H9 (cell line): ENCODE results near the gene DYNLRB2. TPM values are rescaled to one million over a fixed set of nuclear protein-coding genes. Genes with fewer than 3 reads are reported as not detected.

Experiments used
- DNase-seq: peaks from one replicate; pipeline ENCODE4 v3.0.0-alpha.2; 2017
- H2AFZ ChIP-seq: one replicate; pipeline ENCODE4 v1.6.1; 2013; ENCODE audit warnings: mild to moderate bottlenecking, low read length, control low read depth, moderate library complexity
- H2AK5ac ChIP-seq: 2 replicates; pipeline ENCODE4 v1.6.1; 2013; ENCODE audit warnings: low read length, control low read depth, mixed read lengths; ENCODE audit not compliant: insufficient read length
- H2BK120ac ChIP-seq: one replicate; pipeline ENCODE4 v1.6.1; 2013; ENCODE audit warnings: low read depth, mild to moderate bottlenecking, low read length, control low read depth, inconsistent platforms; ENCODE audit not compliant: poor library complexity, severe bottlenecking
- H2BK12ac ChIP-seq: 2 replicates; pipeline ENCODE4 v1.6.1; 2013; ENCODE audit warnings: low read length, control low read depth, mixed read lengths, low read depth; ENCODE audit not compliant: insufficient read length
- H2BK15ac ChIP-seq: 2 replicates; pipeline ENCODE4 v1.6.1; 2013; ENCODE audit warnings: low read depth, low read length, control low read depth
- H2BK20ac ChIP-seq: one replicate; pipeline ENCODE4 v1.6.1; 2013; ENCODE audit warnings: low read depth, mild to moderate bottlenecking, low read length, control low read depth, inconsistent platforms; ENCODE audit not compliant: poor library complexity, severe bottlenecking
- H2BK5ac ChIP-seq: 2 replicates; pipeline ENCODE4 v1.6.1; 2013; ENCODE audit warnings: low read length, control low read depth, mixed read lengths; ENCODE audit not compliant: insufficient read length
- H3K14ac ChIP-seq: 2 replicates; pipeline ENCODE4 v1.6.1; 2013; ENCODE audit warnings: low read length, control low read depth; ENCODE audit not compliant: insufficient read depth
- H3K18ac ChIP-seq: 2 replicates; pipeline ENCODE4 v1.6.1; 2013; ENCODE audit warnings: low read depth, mild to moderate bottlenecking, mixed read lengths, low read length, control low read depth; ENCODE audit not compliant: insufficient read length
- H3K23ac ChIP-seq: 2 replicates; pipeline ENCODE4 v1.6.1; 2013; ENCODE audit warnings: low read length, control low read depth, mixed read lengths, low read depth; ENCODE audit not compliant: insufficient read length
- H3K23me2 ChIP-seq: 2 replicates; pipeline ENCODE4 v1.6.1; 2013; ENCODE audit warnings: low read depth, mild to moderate bottlenecking, mixed read lengths, low read length, control low read depth; ENCODE audit not compliant: insufficient read length, poor library complexity, severe bottlenecking
- H3K27ac ChIP-seq: 2 replicates; pipeline ENCODE4 v1.5.1; 2013; ENCODE audit warnings: low read length, control low read depth, mixed read lengths, low read depth; ENCODE audit not compliant: insufficient read length
- H3K27me3 ChIP-seq: 2 replicates; pipeline ENCODE4 v1.6.1; 2013; ENCODE audit warnings: low read length, control low read depth, inconsistent platforms; ENCODE audit not compliant: insufficient read depth
- H3K4ac ChIP-seq: 2 replicates; pipeline ENCODE4 v1.6.1; 2013; ENCODE audit warnings: low read depth, mild to moderate bottlenecking, control low read depth, inconsistent platforms, low read length, moderate library complexity
- H3K4me1 ChIP-seq: 2 replicates; pipeline ENCODE4 v1.6.1; 2013; ENCODE audit warnings: low read length, control low read depth, inconsistent platforms; ENCODE audit not compliant: insufficient read depth
- H3K4me2 ChIP-seq: 2 replicates; pipeline ENCODE4 v1.6.1; 2013; ENCODE audit warnings: low read length, control low read depth, mixed read lengths; ENCODE audit not compliant: insufficient read length, insufficient read depth
- H3K56ac ChIP-seq: 2 replicates; pipeline ENCODE4 v1.6.1; 2013; ENCODE audit warnings: low read depth, mild to moderate bottlenecking, mixed read lengths, low read length, control low read depth; ENCODE audit not compliant: insufficient read length
- H3K79me1 ChIP-seq: 2 replicates; pipeline ENCODE4 v1.6.1; 2013; ENCODE audit warnings: low read depth, mild to moderate bottlenecking, moderate library complexity, low read length, control low read depth, inconsistent platforms; ENCODE audit not compliant: insufficient read depth, poor library complexity, severe bottlenecking
- H3K79me2 ChIP-seq: 2 replicates; pipeline ENCODE4 v1.6.1; 2013; ENCODE audit warnings: low read length, control low read depth, inconsistent platforms; ENCODE audit not compliant: insufficient read depth
- H3K9ac ChIP-seq: 2 replicates; pipeline ENCODE4 v1.6.1; 2013; ENCODE audit warnings: low read length, control low read depth, mixed read lengths; ENCODE audit not compliant: insufficient read length; ENCODE audit errors: extremely low read depth
- H3K9me3 ChIP-seq: one replicate; pipeline ENCODE4 v1.6.1; 2013; ENCODE audit warnings: low read depth, low read length, inconsistent platforms; ENCODE audit not compliant: control insufficient read depth
- H3T11ph ChIP-seq: one replicate; pipeline ENCODE4 v1.6.1; 2013; ENCODE audit warnings: mild to moderate bottlenecking, low read length, control low read depth, inconsistent platforms
- H4K20me1 ChIP-seq: one replicate; pipeline ENCODE4 v1.6.1; 2013; ENCODE audit not compliant: control insufficient read depth, insufficient read length, insufficient read depth
- H4K5ac ChIP-seq: 2 replicates; pipeline ENCODE4 v1.6.1; 2013; ENCODE audit warnings: low read depth, mild to moderate bottlenecking, mixed read lengths, low read length, control low read depth; ENCODE audit not compliant: insufficient read length
- H4K8ac ChIP-seq: replicated peaks from 2 replicates; pipeline ENCODE4 v1.6.1; 2013; ENCODE audit warnings: low read length, control low read depth, mixed read lengths, low read depth; ENCODE audit not compliant: insufficient read length
- H4K91ac ChIP-seq: 2 replicates; pipeline ENCODE4 v1.6.1; 2013; ENCODE audit warnings: low read depth, mild to moderate bottlenecking, moderate library complexity, mixed read lengths, low read length, control low read depth; ENCODE audit not compliant: insufficient read length
- H3K27ac Mint-ChIP-seq, 3 experiments: 2 replicates in 2 of 3; 3 replicates in 1 of 3; pipeline ENCODE4 v1.8.0; 2020 to 2021; ENCODE audit warnings: mixed read lengths in 3 of 3, mild to moderate bottlenecking in 1 of 3, moderate library complexity in 1 of 3
- H3K27me3 Mint-ChIP-seq: 2 replicates; pipeline ENCODE4 v1.8.0; 2021; ENCODE audit warnings: low read depth, mild to moderate bottlenecking, moderate library complexity, mixed read lengths
- H3K36me3 Mint-ChIP-seq, 3 experiments: 2 replicates in 2 of 3; 3 replicates in 1 of 3; pipeline ENCODE4 v1.8.0; 2020 to 2021; ENCODE audit warnings: low read depth in 3 of 3, mixed read lengths in 3 of 3; ENCODE audit not compliant: insufficient read depth in 1 of 3
- H3K4me1 Mint-ChIP-seq, 2 experiments: 2 replicates each; pipeline ENCODE4 v1.8.0; 2020; ENCODE audit warnings: mixed read lengths in 2 of 2
- H3K4me3 Mint-ChIP-seq, 2 experiments: 2 replicates in 1 of 2; 3 replicates in 1 of 2; pipeline ENCODE4 v1.8.0; 2020 to 2021; ENCODE audit warnings: mild to moderate bottlenecking in 2 of 2, mixed read lengths in 2 of 2, moderate library complexity in 1 of 2
- H3K9me3 Mint-ChIP-seq, 2 experiments: 2 replicates in 1 of 2; 3 replicates in 1 of 2; pipeline ENCODE4 v1.8.0; 2020; ENCODE audit warnings: mild to moderate bottlenecking in 2 of 2, mixed read lengths in 2 of 2, moderate library complexity in 1 of 2
- WGBS: extraction: QIAGEN DNeasy Blood & Tissue Kit; methylation state at CpG from one replicate; pipeline ENCODE4 v1.1.7; 2013; ENCODE audit warnings: missing lambda C conversion rate, low lambda C conversion rate, mixed read lengths; ENCODE audit not compliant: insufficient read length; ENCODE audit errors: extremely low coverage; 5-methylcytosine and 5-hydroxymethylcytosine counted together
- total RNA-seq: library from RNA; stranded (reverse); gene quantifications from 2 replicates; pipeline ENCODE4 v1.2.1, GENCODE V29; 2021
- TF ChIP-seq, protein P1 (sequence below): fragments of 200-600 bp; sonication (generic); conservative IDR thresholded peaks from 3 replicates; pipeline ENCODE4 v1.8.0; 2021; ENCODE audit warnings: antibody characterized with exemption, mild to moderate bottlenecking

DYNLRB2 gene
- total RNA-seq, 1 experiment from 2014 or later = not detected

DNA sequence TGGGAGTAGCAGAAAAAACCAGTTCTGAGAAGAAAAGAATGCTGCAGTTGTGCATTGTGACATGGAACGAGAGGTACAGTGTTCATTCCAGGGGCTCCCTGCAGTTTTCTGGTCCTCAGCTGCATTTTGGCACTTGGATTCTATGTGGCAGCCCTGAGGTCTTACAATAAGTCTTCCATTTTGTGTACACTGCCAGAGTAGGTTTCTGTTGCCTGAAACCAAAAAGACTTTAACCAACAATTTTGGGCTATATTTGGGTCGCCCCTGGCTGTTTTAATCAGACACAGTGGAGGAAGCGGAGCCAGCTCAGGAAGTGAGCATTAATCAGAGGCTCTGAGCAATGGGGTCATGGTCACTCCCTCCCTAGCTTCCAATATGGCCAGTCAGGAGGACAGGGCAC lies 15.7 kb downstream of the DYNLRB2 start:
- no peak overlapping the region for H3K4me2 ChIP-seq
- H3K18ac ChIP-seq = no peak overlapping the region
- H3K14ac ChIP-seq = no peak overlapping the region
- no peak overlapping the region for H2AK5ac ChIP-seq
- no peak overlapping the region for H2BK120ac ChIP-seq
- H3K4me1 ChIP-seq = no peaks in the 10 kb centered on the region; the same call in 1 of the 2 replicates
- no peak overlapping the region for H3K23ac ChIP-seq
- H2BK5ac ChIP-seq = no peak overlapping the region
- no peaks in the 10 kb centered on the region for H3K79me2 ChIP-seq
- H3K4me3 Mint-ChIP-seq = no peak overlapping the region
- H3K27ac Mint-ChIP-seq = no peak overlapping the region
- WGBS = no CpG with 5 or more reads among the region's 3 CpGs
- H3K4ac ChIP-seq = no peak overlapping the region
- H3T11ph ChIP-seq = no peak overlapping the region
- no peaks in the 10 kb centered on the region for H3K79me1 ChIP-seq
- H4K91ac ChIP-seq = no peak overlapping the region
- no peaks in the 10 kb centered on the region for H3K4me1 Mint-ChIP-seq
- H4K5ac ChIP-seq = no peak overlapping the region
- no peaks in the 10 kb centered on the region for H3K23me2 ChIP-seq
- H4K8ac ChIP-seq = no peak overlapping the region
- H2BK12ac ChIP-seq = no peak overlapping the region
- no peaks in the 10 kb centered on the region for H3K27me3 ChIP-seq
- no peak overlapping the region for H3K27ac ChIP-seq
- no peaks in the 10 kb centered on the region for H3K36me3 Mint-ChIP-seq
- no peak overlapping the region; the same call in 1 of the 2 replicates for H2BK15ac ChIP-seq
- H3K9ac ChIP-seq = no peak overlapping the region
- H2BK20ac ChIP-seq = no peak overlapping the region
- TF ChIP-seq, protein P1, sequence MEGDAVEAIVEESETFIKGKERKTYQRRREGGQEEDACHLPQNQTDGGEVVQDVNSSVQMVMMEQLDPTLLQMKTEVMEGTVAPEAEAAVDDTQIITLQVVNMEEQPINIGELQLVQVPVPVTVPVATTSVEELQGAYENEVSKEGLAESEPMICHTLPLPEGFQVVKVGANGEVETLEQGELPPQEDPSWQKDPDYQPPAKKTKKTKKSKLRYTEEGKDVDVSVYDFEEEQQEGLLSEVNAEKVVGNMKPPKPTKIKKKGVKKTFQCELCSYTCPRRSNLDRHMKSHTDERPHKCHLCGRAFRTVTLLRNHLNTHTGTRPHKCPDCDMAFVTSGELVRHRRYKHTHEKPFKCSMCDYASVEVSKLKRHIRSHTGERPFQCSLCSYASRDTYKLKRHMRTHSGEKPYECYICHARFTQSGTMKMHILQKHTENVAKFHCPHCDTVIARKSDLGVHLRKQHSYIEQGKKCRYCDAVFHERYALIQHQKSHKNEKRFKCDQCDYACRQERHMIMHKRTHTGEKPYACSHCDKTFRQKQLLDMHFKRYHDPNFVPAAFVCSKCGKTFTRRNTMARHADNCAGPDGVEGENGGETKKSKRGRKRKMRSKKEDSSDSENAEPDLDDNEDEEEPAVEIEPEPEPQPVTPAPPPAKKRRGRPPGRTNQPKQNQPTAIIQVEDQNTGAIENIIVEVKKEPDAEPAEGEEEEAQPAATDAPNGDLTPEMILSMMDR = no peak
- DNase-seq = no peak
- H3K27me3 Mint-ChIP-seq = peaks cover 10% of the 10 kb centered on the region
- H3K9me3 Mint-ChIP-seq = no peaks in the 10 kb centered on the region; a peak in 2 of 5 replicates
- H3K9me3 ChIP-seq = no peaks in the 10 kb centered on the region
- no peaks in the 10 kb centered on the region for H4K20me1 ChIP-seq
- no peak overlapping the region for H2AFZ ChIP-seq
- no peak overlapping the region for H3K56ac ChIP-seq
